Measurements from ENCODE around the gene UNC5B.

UNC5B gene

DNA sequence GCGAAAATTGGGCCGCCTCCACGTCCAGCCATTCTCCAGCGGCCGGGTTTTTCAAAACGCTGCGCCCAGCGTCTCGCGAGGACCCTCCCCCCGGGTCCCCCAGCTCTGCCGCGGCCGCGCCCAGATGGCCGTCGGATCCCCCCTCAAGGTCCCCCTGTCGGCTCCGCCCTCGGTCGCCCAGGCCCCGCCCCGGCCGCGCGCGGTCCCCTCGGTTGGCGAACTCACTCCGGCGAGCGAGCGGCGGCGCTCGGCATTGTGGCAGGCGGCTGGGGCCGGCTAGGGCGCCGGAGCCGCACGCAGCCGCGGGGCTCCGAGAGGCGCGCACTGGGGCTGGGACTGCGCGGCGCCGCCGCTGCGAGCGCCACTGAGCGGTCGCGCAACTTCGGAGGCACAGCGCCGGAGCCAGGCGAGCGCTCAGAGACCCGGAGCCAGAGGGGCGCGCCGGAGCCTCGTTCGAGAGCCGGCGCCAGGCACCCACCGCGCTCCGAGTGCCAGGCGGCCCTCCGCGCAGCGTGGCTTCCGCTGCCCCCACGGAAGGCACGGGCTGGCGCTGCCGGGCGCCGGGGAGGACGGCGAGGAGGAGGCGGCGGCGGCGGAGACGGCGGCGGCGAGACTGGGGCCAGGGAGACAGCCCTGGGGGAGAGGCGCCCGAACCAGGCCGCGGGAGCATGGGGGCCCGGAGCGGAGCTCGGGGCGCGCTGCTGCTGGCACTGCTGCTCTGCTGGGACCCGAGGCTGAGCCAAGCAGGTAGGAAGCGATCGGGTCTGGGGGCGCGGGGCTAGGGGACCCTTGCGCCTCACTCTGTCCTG, at the start of gene UNC5B:
UNC5B (plus strand) TSS at position 253 of the 809 bp plus-strand sequence; CDS start at position 669, 416 bp downstream.
- peak; percentile 45 to 47 for DNase-seq (ENCODE audit: extremely low read depth in 1 of 2, low read depth in 1 of 2)

DNA sequence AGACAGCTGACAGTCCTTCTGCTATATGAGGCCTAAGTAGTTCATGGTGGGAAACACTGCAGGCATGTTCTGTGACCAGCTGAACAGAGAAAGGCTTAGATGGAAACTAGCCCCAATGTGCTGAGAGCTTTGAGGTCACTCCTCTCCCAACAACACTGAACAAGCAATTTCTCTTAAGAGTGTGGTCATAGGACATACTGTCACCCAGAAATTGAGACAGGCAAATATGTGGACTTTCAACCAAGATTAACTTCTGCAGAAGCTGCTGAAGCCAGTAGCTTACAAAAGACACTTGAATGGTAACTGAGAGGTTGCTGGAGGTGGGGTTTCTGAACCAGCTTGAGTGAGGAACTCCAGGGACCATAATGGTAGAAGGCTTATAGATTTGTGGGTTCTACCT, 38.9 kb upstream of the UNC5B start:
- DNase-seq (ENCODE audit: extremely low read depth in 1 of 2, low read depth in 1 of 2) = no peak

GRCh38 chr10:71176661-71177060, 35.7 kb upstream of the UNC5B start:
- DNase-seq (ENCODE audit: extremely low read depth in 1 of 2, low read depth in 1 of 2) = no peak

DNA sequence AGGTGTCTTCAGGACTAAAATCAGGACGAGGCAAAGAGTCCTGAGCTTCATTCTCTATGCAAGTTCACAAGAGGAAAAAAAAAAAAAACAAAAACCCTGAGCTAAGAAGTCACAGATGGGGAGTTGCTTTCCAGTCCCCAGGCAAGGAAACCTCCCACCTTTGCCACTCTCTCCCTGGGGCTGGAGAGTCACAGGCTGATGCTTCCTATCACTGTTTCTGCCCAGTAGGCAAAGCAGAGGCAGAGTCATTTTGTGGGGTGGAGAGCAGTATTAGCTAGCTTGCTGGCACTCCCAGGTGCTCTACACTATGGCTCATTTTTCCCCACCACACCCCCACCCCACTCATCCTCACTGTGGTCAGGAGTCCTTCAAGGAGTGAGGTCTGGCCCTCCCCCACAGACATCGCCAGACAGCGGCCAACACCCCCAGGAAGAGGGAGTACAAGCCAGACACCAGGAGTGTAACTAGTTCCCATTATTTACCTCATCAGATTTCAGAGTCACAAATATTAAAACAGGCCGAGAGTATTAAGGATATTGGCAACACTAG, 34.6 kb upstream of the UNC5B start:
- no peak for DNase-seq (ENCODE audit: extremely low read depth in 1 of 2, low read depth in 1 of 2)

DNA sequence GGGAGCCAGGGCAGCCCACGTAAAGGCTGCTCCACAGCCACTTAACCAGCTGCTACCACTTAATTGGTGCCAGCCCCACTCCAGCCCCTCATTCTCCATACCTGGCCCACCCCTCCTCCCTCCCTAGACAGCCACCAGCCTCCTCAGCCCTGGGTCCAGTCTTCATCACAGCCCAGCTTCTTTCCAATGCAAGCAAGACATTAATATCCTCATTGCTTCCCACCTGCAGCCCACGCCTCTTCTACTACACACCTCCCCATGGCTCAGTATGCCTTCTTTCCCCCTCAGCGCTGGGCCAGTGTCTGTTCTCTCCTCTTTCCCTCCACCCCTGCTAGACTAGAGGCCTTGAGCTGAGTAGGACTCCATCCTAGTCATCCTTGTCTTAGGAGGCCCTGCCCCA, 33.5 kb upstream of the UNC5B start:
- no peak for DNase-seq (ENCODE audit: extremely low read depth in 1 of 2, low read depth in 1 of 2)

GRCh38 chr10:71179382-71179781, 33.0 kb upstream of the UNC5B start:
- no peak for DNase-seq (ENCODE audit: extremely low read depth in 1 of 2, low read depth in 1 of 2)

GRCh38 chr10:71184421-71184820, 27.9 kb upstream of the UNC5B start:
- DNase-seq (ENCODE audit: extremely low read depth in 1 of 2, low read depth in 1 of 2) = no peak

DNA sequence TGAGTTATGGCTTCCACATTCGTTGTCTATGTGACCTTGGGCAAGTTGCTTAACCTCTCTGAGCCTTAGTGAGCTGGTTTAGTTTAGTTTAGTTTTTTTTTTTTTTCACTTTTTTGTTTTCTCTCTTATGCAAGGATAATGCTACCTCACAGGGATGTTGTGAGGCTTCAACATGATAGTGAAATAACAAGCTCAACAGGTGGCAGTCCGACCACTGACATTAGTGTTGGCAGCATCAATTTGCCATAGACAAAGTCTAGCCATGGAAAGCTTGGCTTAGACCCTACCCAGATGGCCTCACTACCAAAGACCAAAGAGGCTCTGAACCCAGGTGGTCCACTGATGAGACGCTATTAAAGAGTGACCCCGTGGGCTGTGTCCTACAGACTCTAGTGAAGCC, 27.2 kb upstream of the UNC5B start:
- DNase-seq (ENCODE audit: extremely low read depth in 1 of 2, low read depth in 1 of 2) = no peak

- DNase-seq (ENCODE audit: extremely low read depth in 1 of 2, low read depth in 1 of 2) = no peak
These were observed 25.2 kb upstream of the UNC5B start for GRCh38 chr10:71187197-71187596.

GRCh38 chr10:71187600-71187999, 24.8 kb upstream of the UNC5B start:
- DNase-seq (ENCODE audit: extremely low read depth in 1 of 2, low read depth in 1 of 2) = no peak

GRCh38 chr10:71188201-71188600, 24.2 kb upstream of the UNC5B start:
- no peak for DNase-seq (ENCODE audit: extremely low read depth in 1 of 2, low read depth in 1 of 2)

DNA sequence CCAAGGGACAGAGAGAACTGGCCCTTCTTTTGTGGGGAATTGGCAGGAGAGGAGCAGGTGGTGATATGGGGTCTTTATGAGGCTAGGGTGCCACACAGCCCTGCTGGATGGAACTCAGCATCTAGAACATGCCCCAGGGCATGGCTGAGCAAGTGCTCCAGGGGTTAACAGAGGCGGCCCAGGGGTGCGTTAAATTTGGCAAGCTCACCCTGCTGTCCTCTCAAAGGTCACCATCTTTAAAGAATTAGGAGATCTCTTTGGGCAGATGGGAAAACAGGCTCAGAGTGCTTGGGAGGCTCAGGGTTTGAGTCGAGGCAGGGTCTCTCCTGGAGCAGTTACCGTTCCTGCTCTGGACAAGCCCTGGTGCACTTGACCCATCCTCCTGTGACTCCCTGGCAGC, 21.4 kb upstream of the UNC5B start:
- DNase-seq (ENCODE audit: extremely low read depth in 1 of 2, low read depth in 1 of 2) = no peak

GRCh38 chr10:71191551-71192076, 20.8 kb upstream of the UNC5B start:
- DNase-seq (ENCODE audit: extremely low read depth in 1 of 2, low read depth in 1 of 2) = no peak

DNA sequence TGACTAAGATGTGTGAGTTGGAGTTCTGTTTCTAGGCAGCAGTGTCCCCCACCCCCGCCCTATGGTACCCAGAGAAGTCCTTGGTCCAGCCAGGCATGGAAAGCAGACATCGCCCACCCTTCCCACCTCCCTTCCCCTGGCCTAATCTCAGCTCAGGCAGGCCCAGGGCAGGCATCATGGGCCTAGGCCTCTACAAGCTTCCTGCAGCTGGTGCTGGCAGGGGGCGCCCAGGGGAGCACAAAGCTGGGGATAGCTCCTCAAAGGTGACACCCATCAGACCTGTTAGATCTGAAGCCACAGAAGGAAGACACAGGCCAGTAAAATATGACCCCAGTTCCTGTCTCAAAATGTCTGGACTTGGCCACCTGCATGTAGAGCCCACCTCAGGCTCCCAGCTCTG, 18.9 kb upstream of the UNC5B start:
- DNase-seq (ENCODE audit: extremely low read depth in 1 of 2, low read depth in 1 of 2) = no peak

GRCh38 chr10:71197955-71198354, 14.4 kb upstream of the UNC5B start:
- no peak for DNase-seq (ENCODE audit: extremely low read depth in 1 of 2, low read depth in 1 of 2)

DNA sequence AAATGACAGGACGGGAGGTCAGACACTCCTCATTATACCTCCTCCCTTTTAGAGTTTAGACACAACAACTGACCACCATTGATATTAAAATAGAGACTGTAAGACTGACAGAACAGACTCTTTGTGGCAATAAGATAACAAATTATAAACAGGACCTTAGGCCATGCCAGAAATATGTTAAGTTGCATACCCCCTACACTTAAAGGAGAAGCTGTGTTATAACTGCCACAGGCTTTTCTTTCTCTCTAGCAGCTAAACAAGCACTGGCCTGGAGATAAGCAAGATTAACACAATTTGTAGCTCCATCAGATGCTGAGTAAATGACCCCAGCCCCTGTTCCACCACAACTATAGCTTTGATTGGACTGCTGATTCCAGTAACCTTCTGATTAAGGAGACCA, 10.5 kb upstream of the UNC5B start:
- no peak for DNase-seq (ENCODE audit: extremely low read depth in 1 of 2, low read depth in 1 of 2)

GRCh38 chr10:71202314-71202713, 10.1 kb upstream of the UNC5B start:
- no peak for DNase-seq (ENCODE audit: extremely low read depth in 1 of 2, low read depth in 1 of 2)

- no peak for DNase-seq (ENCODE audit: extremely low read depth in 1 of 2, low read depth in 1 of 2)
These were observed 9.2 kb upstream of the UNC5B start for GRCh38 chr10:71203124-71203523.

DNA sequence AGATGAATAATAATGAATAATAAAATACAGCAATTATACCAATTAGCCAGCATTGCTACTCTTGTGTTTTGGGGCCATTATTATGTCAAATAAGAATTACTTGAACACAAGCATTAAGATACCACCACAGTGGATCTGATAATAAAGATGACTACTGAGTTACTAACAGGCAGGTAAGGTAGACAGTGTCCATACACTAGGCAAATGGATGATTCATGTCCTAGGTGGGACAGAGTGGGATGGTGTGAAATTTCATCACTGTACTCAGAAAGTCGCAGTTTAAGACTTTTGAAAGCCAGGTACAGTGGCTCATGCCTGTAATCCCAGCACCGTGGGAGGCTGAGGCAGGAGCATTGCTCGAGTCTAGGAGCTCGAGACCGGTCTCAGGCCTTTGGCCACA, 8.7 kb upstream of the UNC5B start:
- no peak for DNase-seq (ENCODE audit: extremely low read depth in 1 of 2, low read depth in 1 of 2)

DNA sequence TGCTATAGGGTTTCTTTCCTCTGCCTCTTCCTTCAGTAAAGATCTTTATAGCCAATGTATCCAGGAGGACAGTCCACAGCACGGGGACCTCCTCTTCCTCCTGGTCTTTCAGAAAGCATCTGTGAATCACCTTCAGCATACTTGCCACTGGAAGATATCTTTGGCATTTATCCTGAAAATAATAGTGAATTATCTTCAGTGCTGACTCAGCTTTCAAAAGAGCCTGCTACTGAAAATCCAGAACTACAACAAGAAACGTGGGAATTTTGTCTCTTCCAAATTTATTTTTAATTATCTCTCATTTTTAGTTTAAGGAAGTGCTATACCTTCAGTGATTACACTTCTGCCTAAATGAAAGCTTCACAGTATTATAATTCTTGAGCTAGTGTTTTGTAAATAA, 7.6 kb upstream of the UNC5B start:
- no peak for DNase-seq (ENCODE audit: extremely low read depth in 1 of 2, low read depth in 1 of 2)

- DNase-seq (ENCODE audit: extremely low read depth in 1 of 2, low read depth in 1 of 2) = no peak
These were observed 6.9 kb upstream of the UNC5B start for GRCh38 chr10:71205468-71205867.

GRCh38 chr10:71206911-71207310, 5.5 kb upstream of the UNC5B start:
- no peak for DNase-seq (ENCODE audit: extremely low read depth in 1 of 2, low read depth in 1 of 2)

Measured in stimulated activated CD8-positive, alpha-beta memory T cell treated with anti-CD3 and anti-CD28 coated beads, Interleukin-7, amount 100 ng/mL, for 48 hours (primary cell).